GM19043 (cell line): Measurements from ENCODE around the gene GPR37L1.
"Not testable (repeated sequence)": the region's sequence is repeated elsewhere in the genome, so short reads cannot be mapped to it uniquely, and the experiment has no call there.

ENCODE experiments used
- ATAC-seq: cut with Tn5 transposase; IDR thresholded peaks from one replicate; pipeline ENCODE4 v1.9.1; 2021; ENCODE audit warnings: low read depth; ENCODE audit not compliant: unreplicated experiment

The GPR37L1 gene

DNA sequence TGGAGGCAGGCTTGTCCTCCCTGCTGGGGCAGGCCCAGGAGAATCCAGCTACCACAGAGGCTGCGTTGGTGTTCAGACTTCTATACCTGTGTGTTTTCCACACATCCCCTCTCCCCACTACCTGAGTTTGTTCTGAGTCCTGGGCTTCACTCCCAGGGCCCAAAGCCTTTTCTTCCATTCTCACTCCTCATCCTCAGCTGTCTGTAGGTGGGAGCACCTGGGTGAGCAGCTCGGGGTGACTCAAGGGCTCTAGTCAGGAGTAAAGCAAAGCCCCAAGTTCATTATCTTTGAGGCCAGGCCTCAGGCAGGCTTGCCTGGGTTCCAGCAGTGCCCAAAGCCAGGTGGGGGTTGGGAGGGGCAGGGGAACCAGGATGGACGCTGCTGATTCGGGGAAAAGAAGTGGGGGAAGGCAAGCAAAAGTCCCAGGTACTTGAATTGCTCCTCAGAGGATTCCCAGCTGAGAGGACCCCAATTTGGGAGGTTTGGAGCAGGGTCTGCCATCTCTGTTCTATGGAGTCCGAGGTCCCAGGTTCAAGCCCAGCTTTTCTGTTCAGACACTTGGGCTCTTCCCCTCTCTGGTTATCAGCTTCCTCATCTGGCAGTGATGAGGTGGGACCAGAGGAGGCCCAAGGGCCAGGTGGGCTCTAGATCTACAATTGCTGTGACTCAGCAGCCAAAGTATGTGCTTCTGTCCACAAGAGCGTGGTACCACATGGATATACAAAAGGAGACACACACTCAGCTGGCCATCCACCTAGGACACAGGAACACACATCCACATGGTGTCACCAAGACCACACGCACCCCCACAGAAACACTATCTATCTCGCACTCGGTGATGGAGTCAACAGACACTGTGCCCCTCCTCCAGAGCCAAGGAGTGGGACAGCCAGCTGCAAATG lies 43.5 kb downstream of the GPR37L1 start:
- ATAC-seq: no peak

DNA sequence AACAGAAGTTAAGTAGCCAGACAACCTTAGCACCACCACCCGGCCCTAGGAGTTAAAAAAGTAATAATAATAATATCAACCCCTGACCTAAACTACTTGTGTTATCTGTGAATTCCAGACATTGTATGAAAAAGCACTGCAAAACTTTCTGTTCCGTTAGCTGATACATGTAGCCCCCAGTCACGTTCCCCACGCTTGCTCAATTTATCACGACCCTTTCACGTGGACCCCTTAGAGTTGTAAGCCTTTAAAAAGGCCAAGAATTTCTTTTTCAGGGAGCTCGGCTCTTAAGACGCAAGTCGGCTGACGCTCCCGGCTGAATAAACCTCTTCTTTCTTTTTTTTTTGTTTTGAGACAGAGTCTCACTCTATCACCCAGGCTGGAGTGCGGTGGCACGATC lies 44.3 kb downstream of the GPR37L1 start:
- ATAC-seq: not testable (repeated sequence)

DNA sequence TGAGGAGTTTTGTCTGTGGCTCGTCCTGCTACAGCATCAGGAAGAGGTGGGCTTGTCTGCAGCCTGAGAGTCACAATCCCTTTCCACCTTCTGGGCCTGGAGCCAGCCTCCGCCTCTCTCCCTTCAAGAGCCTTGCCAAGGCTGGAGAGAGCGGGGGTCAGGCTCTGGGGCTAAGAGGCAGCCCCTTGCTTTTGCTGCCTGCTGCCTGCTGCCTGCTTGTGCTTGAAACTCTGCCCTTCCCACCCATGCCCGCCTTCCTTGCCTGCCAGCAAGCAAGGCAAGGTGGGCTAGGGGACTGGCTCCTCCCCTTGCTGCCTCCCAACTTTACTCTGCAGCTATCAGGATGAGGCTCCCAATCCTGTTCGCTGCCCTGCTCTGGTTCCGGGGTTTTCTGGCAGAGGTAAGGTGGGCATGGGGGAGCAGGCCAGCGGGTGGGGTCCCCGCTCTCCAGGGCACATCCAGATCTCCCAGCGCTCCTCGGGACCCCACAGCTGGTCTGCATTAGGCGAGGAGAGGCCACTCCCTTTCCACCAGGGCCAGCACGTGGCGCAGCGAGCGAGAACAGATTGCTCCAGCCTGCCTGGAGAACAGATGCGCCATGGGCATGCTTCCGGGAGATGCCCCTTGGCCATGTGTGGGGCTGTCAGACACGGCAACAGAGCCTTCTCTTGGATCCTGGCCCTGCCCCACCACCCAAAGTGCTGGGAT lies 45.1 kb downstream of the GPR37L1 start:
- no peak for ATAC-seq

DNA sequence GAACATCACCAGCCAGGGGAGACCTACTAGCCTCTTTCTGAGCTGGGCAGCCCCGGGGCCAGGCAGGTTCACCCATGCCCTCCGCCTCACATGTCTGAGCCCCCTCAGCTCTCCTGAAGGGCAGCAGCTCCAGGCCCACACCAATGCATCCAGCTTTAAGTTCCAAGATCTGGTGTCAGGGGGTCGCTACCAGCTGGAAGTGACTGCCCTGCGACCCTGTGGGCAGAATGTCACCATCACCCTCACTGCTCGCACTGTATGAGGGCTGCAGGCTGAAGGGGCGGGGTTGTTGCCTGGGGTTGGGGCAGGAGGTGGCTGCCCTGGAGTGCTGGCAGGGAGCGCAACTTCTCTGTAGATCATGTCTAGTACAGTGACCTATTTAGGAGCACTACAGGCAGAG lies 46.1 kb downstream of the GPR37L1 start:
- no peak for ATAC-seq

DNA sequence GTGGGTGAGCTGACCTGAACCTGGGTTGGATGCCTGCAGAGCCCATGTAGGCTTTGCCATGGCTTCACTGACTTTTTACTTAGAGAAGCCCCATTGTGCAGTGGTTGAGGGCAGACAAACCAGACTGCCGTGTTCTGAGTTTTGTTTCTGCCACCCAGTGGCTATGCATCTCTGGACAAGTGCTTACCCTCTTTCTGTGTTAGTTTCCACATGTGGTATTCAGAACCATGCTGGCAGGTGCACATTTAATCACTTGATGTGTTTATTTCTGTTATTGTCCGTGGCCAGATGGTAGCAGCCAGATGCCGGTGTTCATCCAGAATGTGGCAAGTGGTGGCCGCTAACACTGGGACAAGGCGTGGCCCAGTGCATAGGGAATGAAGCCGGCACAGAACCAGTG lies 48.0 kb downstream of the GPR37L1 start:
- no peak for ATAC-seq

DNA sequence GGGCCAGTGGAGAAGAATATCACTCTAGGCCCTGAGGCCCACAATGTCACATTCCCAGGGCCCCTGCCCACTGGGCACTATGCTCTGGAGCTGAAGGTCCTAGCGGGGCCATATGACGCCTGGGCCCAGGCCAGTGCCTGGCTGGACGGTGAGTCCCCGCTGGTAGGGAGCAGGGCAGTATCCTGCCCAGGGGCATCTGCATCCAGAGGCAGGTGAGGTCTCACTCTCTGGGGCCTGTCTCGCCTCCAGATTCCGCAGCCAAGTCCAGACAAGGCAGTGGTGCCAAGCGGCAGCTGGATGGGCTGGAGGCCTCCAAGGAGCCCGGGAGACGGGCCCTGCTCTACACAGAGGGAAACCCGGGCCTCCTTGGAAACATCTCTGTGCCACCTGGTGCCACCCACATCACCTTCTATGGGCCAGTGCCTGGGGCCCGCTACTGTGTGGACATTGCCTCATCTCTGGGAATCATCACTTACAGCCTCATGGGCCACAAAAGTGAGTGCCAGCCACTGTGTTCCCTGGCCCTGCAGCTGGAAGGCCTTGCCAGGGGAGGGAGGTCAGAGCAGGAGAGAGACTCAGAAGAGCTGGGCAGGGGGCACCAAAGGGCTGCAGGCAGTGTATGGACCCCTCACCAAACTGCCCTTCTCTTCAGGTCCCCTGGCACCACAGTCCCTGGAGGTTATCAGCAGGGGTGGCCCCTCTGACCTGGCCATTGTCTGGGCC lies 48.7 kb downstream of the GPR37L1 start:
- no peak for ATAC-seq

DNA sequence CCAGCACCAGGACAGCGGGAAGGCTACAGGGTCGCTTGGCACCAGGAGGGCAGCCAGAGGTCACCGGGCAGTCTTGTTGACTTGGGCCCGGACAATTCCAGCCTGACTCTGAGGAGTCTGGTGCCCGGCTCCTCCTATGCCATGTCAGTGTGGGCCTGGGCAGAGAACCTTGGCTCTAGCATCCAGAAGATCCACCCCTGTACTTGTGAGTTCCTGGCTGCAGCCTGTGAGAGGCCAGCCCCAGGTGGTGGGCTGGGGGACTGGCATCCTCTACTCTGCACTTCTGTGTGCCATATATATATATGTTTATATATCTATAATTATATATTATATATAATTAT lies 49.3 kb downstream of the GPR37L1 start:
- no peak for ATAC-seq

DNA sequence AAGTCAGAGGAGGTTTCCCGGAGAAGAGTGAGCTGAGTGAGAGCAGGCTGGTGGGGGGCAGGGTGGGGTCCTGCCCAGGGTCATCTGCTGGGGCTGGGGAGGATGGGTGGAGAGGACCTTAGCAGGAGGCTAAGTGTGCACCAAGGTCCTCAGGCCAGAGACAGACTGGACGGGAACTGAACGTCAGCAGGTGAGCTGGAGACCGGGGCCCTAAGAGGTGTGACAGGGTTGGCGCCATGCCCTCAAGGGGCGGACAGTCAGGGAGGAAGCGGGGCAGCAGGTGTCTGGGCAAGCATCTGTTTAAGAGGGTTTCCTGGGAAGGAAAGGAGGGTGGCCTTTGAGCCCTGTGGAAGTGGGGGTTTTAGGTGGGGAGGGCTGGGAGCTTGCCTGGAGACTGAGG lies 51.3 kb downstream of the GPR37L1 start:
- no peak for ATAC-seq

DNA sequence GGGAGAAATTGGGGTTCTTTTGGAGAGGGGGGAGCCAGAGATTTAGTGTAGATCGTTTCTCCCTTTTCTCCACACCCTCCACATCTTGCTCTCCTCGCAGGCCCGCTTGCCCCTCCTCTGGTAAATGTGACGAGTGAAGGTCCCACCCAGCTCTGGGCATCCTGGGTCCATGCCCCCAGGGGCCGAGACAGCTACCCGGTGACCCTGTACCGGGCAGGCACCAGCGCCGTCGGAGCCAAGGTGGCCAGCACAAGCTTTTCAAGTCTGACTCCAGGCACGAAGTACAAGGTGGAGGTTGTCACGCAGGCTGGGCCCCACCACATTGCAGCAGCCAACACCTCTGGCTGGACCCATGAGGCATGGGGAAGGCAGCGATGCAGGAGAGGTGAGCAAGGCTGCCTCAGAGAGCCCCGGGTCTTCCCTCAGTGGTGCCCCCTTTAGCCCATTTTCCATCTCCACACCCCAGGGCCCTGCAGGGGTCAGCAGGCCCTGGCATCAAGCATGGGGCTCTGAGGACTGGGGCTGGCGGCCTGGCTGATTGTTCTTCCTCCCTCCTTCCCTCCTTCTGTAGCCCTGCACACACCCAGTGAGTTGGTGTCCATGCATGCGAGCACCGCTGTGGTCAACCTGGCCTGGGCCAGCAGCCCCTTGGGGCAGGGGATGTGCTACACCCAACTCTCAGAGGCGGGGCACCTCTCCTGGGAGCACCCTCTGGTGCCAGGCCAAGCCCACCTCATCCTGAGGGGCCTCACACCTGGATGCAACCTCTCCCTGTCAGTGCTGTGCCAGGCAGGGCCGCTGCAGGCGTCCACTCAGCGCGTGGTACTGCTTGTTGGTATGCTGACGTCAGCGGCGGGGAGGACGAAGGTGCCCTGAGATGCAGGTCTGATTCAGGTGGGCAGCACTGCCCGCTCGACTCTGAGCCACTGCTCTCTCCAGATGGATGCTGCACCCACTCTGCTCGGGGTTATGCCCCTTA lies 54.5 kb downstream of the GPR37L1 start:
- ATAC-seq: no peak

DNA sequence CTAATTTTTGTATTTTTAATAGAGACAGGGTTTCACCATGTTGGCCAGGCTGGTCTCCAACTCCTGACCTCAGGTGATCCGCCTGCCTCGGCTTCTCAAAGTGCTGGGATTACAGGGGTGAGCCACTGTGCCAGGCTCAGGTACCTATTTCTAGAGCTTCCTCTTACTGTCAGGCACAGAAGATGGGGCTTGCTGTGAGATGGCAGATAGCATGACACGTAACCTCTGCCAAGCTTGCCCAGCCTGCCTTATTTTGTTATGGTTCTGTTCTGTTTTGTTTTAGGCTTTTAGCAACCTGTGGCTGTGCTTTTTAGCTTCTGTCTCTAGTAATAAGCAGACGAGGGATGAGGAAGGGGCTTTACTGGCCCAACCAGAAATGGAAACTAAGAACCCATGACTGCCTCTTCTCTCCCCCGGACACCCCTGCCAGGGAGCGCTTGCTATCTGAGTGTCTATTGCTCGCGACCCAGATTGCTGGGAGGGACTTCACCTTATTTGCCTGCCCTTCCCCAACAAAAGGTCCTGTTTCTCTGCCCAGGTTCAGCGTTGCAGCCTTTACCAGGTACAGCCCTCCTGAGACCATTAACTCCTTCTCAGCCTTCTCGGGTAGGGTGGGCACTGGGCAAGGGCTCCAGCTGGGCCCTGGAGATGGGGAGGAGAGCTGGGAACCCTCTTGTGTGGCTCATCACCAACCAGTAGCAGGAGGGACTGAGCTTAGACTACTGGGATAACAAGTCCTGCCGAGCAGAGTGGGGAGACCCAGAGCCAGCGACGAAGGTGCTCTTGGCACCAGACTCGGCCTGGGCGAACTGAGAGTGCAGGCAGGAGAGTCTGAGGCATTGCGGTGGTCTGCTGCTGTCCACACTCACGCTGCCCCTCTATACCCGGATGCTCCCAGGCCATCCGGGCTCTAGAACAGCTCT lies 57.4 kb downstream of the GPR37L1 start:
- ATAC-seq: no peak

DNA sequence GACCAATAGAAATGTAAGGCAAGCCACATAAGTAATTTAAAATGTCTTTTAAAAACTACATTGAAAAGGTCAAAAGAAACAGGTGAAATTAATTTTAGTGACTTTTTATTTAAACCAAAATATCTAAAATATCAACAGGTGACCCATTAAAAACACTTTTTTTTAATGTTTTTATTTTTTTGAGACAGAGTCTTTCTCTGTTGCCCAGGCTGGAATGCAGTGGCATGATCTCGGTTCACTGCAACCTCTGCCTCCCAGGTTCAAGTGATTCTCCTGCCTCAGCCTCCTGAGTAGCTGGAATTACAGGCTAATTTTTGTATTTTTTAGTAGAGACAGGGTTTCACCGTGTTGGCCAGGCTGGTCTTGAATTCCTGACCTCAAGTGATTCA lies 58.0 kb downstream of the GPR37L1 start:
- ATAC-seq: not testable (repeated sequence)

DNA sequence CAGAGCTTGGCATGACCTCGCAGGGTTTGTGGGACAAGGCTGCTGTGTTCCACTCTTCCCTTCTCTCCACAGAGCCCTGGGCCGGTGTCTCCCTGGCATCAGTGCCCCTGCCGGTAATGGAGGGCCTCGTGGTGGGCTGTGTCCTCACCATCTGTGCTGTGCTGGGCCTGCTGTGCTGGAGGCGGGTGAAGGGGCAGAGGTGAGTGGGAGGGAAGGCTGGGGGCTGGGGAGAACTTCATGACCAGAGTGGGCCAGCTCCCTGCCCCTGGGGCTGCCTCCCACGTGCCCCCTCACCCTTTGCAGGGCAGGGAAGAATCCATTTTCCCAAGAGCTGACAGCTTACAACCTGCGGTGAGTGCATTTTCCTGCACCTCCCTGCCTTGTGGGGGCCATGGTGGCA lies 58.9 kb downstream of the GPR37L1 start:
- no peak for ATAC-seq

DNA sequence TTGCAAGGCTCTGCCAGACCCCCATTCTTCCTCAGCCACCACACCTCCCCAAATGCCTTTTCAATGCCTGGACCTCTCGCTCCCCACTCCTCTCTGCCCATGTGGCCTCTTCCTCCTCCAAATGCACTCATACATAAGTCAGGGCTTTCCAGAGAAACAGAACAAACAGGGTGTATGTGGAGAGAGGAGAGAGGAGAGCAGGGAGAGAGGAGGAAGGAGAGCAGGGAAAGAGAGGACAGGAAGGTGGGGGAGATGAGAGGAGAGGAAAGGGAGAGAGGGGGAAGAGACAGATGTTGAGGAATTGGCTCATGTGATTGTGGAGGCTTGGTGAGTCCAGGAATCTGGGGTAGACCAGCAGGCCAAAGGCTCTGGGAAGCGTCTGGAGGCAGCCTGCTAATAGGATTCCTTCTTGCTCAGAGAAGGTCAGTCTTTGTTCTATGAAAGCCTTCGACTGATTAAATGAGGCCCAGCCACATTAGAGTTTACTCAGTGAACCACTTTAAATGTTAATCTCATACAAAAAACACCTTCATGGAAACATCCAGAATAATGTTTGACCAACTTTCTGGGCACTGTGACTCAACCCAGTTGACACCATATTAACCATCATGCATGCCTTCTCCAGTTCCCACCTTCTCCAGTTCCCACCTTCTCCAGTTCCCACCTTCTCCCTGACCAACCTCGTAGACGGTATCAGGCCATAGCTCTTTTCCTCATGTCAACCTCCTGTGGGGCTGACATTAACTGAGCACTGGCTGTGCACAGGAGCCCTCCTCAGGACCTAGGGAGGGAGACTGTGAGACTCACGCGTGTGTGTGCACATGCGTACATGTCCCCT lies 59.5 kb downstream of the GPR37L1 start:
- no peak for ATAC-seq
